Measurements from ENCODE around the gene GIGYF1. TPM values are rescaled to one million over a fixed set of nuclear protein-coding genes. Genes with fewer than 3 reads are reported as not detected.

GIGYF1 gene
- total and polyA plus RNA-seq, 2 of the 13 experiments (the other 11 are each of a cell fraction or from before 2014, with no cell fraction given) = 7.6 to 16.1 TPM

DNA sequence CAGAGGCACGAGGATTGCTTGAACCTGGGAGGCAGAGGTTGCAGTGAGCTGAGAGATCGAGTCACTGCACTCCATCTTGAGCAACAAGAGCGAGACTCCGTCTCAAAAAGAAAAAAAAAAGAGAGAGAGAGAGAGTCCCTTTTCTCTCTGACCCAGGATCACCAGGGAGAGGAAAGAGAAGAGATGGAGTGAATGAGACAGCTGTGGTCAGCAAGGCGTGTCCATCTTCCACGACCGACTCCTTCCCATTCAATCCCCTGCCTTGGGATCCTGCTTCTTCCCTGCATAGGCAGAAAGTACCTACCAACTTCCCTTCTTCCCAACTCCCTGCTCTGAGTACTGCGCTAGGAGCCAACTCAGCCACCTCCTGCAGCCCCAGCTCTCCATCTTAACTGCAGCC is 34.1 kb upstream of the GIGYF1 start (continued):
- TF ChIP-seq, protein P1, sequence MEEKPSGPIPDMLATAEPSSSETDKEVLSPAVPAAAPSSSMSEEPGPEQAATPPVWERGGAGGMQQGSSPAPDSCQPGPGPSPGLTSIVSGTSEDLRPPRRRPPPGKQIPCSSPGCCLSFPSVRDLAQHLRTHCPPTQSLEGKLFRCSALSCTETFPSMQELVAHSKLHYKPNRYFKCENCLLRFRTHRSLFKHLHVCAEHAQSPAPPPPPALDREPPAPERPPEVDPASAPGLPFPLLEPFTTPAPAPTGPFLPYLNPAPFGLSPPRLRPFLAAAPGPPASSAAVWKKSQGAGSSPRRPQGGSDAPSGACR (CRISPR knock-in tag; IDR thresholded peaks at IDR 0.05) = no peak
- TF ChIP-seq IKZF1 (IDR thresholded peaks at IDR 0.05) = no peak
- no peak for TF ChIP-seq ZNF652 (CRISPR knock-in tag; IDR thresholded peaks at IDR 0.05; ENCODE audit: borderline replicate concordance, low read depth)
- TF ChIP-seq ZFX (CRISPR knock-in tag; IDR thresholded peaks at IDR 0.05; ENCODE audit: low read depth) = no peak
- no peak for TF ChIP-seq TBX3 (IDR thresholded peaks at IDR 0.05; ENCODE audit: borderline replicate concordance)
- no peak for TF ChIP-seq FLYWCH1 (CRISPR knock-in tag; IDR thresholded peaks at IDR 0.05)
- TF ChIP-seq, protein P2, sequence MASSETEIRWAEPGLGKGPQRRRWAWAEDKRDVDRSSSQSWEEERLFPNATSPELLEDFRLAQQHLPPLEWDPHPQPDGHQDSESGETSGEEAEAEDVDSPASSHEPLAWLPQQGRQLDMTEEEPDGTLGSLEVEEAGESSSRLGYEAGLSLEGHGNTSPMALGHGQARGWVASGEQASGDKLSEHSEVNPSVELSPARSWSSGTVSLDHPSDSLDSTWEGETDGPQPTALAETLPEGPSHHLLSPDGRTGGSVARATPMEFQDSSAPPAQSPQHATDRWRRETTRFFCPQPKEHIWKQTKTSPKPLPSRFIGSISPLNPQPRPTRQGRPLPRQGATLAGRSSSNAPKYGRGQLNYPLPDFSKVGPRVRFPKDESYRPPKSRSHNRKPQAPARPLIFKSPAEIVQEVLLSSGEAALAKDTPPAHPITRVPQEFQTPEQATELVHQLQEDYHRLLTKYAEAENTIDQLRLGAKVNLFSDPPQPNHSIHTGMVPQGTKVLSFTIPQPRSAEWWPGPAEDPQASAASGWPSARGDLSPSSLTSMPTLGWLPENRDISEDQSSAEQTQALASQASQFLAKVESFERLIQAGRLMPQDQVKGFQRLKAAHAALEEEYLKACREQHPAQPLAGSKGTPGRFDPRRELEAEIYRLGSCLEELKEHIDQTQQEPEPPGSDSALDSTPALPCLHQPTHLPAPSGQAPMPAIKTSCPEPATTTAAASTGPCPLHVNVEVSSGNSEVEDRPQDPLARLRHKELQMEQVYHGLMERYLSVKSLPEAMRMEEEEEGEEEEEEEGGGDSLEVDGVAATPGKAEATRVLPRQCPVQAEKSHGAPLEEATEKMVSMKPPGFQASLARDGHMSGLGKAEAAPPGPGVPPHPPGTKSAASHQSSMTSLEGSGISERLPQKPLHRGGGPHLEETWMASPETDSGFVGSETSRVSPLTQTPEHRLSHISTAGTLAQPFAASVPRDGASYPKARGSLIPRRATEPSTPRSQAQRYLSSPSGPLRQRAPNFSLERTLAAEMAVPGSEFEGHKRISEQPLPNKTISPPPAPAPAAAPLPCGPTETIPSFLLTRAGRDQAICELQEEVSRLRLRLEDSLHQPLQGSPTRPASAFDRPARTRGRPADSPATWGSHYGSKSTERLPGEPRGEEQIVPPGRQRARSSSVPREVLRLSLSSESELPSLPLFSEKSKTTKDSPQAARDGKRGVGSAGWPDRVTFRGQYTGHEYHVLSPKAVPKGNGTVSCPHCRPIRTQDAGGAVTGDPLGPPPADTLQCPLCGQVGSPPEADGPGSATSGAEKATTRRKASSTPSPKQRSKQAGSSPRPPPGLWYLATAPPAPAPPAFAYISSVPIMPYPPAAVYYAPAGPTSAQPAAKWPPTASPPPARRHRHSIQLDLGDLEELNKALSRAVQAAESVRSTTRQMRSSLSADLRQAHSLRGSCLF (CRISPR knock-in tag; IDR thresholded peaks at IDR 0.05; ENCODE audit: borderline replicate concordance) = no peak
- TF ChIP-seq TCF12 (IDR thresholded peaks at IDR 0.05) = no peak
- TF ChIP-seq TCF12 (CRISPR knock-in tag; IDR thresholded peaks at IDR 0.05) = no peak

Data from HepG2 (cell line).